Measurements from ENCODE around the gene IFIT3.
"Not testable (repeated sequence)": the region's sequence is repeated elsewhere in the genome, so short reads cannot be mapped to it uniquely, and the experiment has no call there.

IFIT3 gene

DNA sequence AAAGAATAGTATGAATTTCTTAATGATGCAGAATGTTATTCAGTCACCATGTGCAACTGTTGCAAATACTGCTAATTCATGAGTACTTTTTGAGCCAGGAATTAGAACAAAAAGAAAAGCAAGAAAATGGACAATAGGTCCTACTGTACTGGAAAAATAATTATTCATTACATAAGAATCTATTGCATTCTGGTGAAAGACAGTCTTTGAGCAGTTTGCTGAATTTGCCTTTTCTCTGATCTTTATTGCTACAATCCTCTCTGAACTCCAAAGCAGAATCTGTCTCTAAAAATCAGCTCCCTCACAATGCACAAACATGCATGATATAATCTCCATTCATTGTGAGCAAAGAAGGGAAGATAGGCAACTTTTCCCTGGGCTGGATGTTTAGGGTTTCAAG is 13.1 kb upstream of the IFIT3 start:
- Histone ChIP-seq H3K9me3 (ENCODE audit: insufficient read depth, low read depth, low read length) (0 out of 2 replicates have a peak, but pooled peaks cover 3% of the 10 kb centered on the region), H3K4me2 (ENCODE audit: low read depth, low read length, poor library complexity, severe bottlenecking) (no peak overlapping the region), H3K9ac (ENCODE audit: low read depth, low read length, poor library complexity, severe bottlenecking) (no peak overlapping the region), H3K4me1 (ENCODE audit: insufficient read depth, low read length, poor library complexity, severe bottlenecking) (no peaks in the 10 kb centered on the region), H2AFZ (ENCODE audit: low read length) (no peak overlapping the region), H4K20me1 (ENCODE audit: insufficient read depth, low read length, poor library complexity, severe bottlenecking) (no peaks in the 10 kb centered on the region), H3K79me2 (ENCODE audit: insufficient read depth, low read length) (no peaks in the 10 kb centered on the region), H3K36me3 (ENCODE audit: insufficient read depth, low read length) (no peaks in the 10 kb centered on the region), H3K27me3 (ENCODE audit: insufficient read depth, low read length, poor library complexity, severe bottlenecking) (no peaks in the 10 kb centered on the region), H3F3A (ENCODE audit: low read depth) (no peaks in the 10 kb centered on the region), H3K9me2 (replicated peaks; ENCODE audit: low read depth, low read length) (no peaks in the 10 kb centered on the region), H3K4me3 (ENCODE audit: low read length, poor library complexity, severe bottlenecking) (no peak overlapping the region)
- no peak for TF ChIP-seq EZH2phosphoT487 (IDR thresholded peaks at IDR 0.05; ENCODE audit: borderline replicate concordance)
- TF ChIP-seq, protein P1, sequence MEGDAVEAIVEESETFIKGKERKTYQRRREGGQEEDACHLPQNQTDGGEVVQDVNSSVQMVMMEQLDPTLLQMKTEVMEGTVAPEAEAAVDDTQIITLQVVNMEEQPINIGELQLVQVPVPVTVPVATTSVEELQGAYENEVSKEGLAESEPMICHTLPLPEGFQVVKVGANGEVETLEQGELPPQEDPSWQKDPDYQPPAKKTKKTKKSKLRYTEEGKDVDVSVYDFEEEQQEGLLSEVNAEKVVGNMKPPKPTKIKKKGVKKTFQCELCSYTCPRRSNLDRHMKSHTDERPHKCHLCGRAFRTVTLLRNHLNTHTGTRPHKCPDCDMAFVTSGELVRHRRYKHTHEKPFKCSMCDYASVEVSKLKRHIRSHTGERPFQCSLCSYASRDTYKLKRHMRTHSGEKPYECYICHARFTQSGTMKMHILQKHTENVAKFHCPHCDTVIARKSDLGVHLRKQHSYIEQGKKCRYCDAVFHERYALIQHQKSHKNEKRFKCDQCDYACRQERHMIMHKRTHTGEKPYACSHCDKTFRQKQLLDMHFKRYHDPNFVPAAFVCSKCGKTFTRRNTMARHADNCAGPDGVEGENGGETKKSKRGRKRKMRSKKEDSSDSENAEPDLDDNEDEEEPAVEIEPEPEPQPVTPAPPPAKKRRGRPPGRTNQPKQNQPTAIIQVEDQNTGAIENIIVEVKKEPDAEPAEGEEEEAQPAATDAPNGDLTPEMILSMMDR (conservative IDR thresholded peaks at IDR 0.05; ENCODE audit: low read length), result no peak

DNA sequence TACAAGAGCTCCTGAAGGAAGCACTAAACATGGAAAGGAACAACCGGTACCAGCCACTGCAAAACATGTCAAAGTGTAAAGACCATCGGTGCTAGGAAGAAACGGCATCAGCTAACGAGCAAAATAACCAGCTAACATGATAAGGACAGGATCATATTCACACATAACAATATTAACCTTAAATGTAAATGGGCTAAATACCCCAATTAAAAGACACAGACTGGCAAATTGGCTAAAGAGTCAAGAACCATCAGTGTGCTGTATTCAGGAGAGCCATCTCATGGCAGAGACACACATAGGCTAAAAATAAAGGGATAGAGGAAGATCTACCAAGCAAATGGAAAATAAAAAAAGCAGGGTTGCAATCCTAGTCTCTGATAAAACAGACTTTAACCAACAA is 9.8 kb upstream of the IFIT3 start:
- H3K9me3 ChIP-seq (ENCODE audit: insufficient read depth, low read depth, low read length); H3K4me1 ChIP-seq (ENCODE audit: insufficient read depth, low read length, poor library complexity, severe bottlenecking); H3K9ac ChIP-seq (ENCODE audit: low read depth, low read length, poor library complexity, severe bottlenecking); H3K4me2 ChIP-seq (ENCODE audit: low read depth, low read length, poor library complexity, severe bottlenecking); H4K20me1 ChIP-seq (ENCODE audit: insufficient read depth, low read length, poor library complexity, severe bottlenecking); H3K79me2 ChIP-seq (ENCODE audit: insufficient read depth, low read length); H3K27me3 ChIP-seq (ENCODE audit: insufficient read depth, low read length, poor library complexity, severe bottlenecking); H3K36me3 ChIP-seq (ENCODE audit: insufficient read depth, low read length); H3K9me2 ChIP-seq (replicated peaks; ENCODE audit: low read depth, low read length); H2AFZ ChIP-seq (ENCODE audit: low read length); H3K4me3 ChIP-seq (ENCODE audit: low read length, poor library complexity, severe bottlenecking); H3F3A ChIP-seq (ENCODE audit: low read depth): not testable (repeated sequence)

DNA sequence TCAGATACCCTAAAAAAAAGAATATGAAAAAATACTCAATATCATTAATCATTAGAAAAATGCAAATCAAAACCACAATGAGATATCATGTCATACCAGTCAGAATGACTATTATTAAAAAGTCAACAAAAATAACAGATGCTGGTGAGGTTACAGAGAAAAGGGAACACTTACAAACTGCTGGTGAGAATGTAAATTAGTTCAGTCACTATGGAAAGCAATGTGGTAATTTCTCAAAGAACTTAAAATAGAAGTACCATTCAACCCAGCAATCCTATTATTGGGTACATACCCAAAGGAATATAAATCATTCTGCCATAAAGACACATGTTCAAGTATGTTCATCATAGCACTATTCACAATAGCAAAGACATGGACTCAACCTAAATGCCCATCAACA is 2.7 kb upstream of the IFIT3 start:
- not testable (repeated sequence) for H3K9me3 ChIP-seq (ENCODE audit: insufficient read depth, low read depth, low read length); H3K9ac ChIP-seq (ENCODE audit: low read depth, low read length, poor library complexity, severe bottlenecking); H3K27me3 ChIP-seq (ENCODE audit: insufficient read depth, low read length, poor library complexity, severe bottlenecking); H3K79me2 ChIP-seq (ENCODE audit: insufficient read depth, low read length); H3K4me2 ChIP-seq (ENCODE audit: low read depth, low read length, poor library complexity, severe bottlenecking); H2AFZ ChIP-seq (ENCODE audit: low read length); H3K36me3 ChIP-seq (ENCODE audit: insufficient read depth, low read length); H3K4me3 ChIP-seq (ENCODE audit: low read length, poor library complexity, severe bottlenecking); H3F3A ChIP-seq (ENCODE audit: low read depth); H4K20me1 ChIP-seq (ENCODE audit: insufficient read depth, low read length, poor library complexity, severe bottlenecking); H3K9me2 ChIP-seq (replicated peaks; ENCODE audit: low read depth, low read length)
- H3K4me1 ChIP-seq (ENCODE audit: insufficient read depth, low read length, poor library complexity, severe bottlenecking), result peaks cover 19% of the 10 kb centered on the region

DNA sequence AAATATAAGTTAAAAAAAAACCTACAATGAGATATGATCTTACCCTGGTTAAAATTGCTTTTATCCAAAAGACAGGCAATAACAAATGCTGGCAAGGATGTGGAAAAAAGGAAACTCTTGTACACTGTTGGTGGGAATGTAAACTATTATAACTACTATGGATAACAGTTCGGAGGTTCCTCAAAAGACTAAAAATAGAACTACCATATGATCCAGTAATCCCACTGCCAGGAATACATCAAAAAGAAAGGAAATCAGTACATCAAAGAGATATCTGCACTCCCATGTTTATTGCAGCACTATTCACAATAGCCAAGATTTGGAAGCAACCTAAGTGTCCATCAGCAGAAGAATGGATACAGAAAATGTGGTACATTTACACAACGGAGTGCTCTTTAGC is 1.9 kb upstream of the IFIT3 start:
- not testable (repeated sequence) for H3K79me2 ChIP-seq (ENCODE audit: insufficient read depth, low read length); H2AFZ ChIP-seq (ENCODE audit: low read length); H3K9me2 ChIP-seq (replicated peaks; ENCODE audit: low read depth, low read length); H3K9ac ChIP-seq (ENCODE audit: low read depth, low read length, poor library complexity, severe bottlenecking); H3K4me2 ChIP-seq (ENCODE audit: low read depth, low read length, poor library complexity, severe bottlenecking); H3K27me3 ChIP-seq (ENCODE audit: insufficient read depth, low read length, poor library complexity, severe bottlenecking); H3F3A ChIP-seq (ENCODE audit: low read depth); H3K4me3 ChIP-seq (ENCODE audit: low read length, poor library complexity, severe bottlenecking); H3K36me3 ChIP-seq (ENCODE audit: insufficient read depth, low read length); H4K20me1 ChIP-seq (ENCODE audit: insufficient read depth, low read length, poor library complexity, severe bottlenecking); H3K9me3 ChIP-seq (ENCODE audit: insufficient read depth, low read depth, low read length)
- peaks cover 25% of the 10 kb centered on the region for H3K4me1 ChIP-seq (ENCODE audit: insufficient read depth, low read length, poor library complexity, severe bottlenecking)

DNA sequence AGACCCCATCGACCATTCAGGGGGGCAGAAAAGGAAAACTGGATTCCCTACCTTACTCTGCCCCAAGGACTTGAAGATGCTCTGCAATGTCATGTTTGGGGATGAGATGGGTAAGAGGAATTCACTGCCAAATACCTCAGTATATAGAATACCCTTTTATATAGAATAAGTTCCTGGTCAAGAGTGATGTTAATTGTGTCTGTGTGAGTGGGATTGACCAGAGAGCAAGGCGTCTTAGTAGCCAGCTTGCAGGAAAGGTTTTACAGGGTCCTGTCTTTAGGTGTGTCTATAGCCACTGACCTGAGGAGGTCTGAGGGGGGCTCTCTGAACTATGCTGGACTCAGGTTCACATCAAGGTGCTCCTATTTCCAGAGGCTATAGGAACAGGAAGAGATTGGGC is 1.4 kb downstream of the IFIT3 start:
- peaks cover 48% of the 10 kb centered on the region for H3K4me1 ChIP-seq (ENCODE audit: insufficient read depth, low read length, poor library complexity, severe bottlenecking)
- H4K20me1 ChIP-seq (ENCODE audit: insufficient read depth, low read length, poor library complexity, severe bottlenecking), result no peaks in the 10 kb centered on the region
- H3K79me2 ChIP-seq (ENCODE audit: insufficient read depth, low read length), result no peaks in the 10 kb centered on the region
- no peak for TF ChIP-seq EZH2phosphoT487 (IDR thresholded peaks at IDR 0.05; ENCODE audit: borderline replicate concordance)
- TF ChIP-seq, protein P1 (conservative IDR thresholded peaks at IDR 0.05; ENCODE audit: low read length), result no peak
- no peak overlapping the region for H2AFZ ChIP-seq (ENCODE audit: low read length)
- no peaks in the 10 kb centered on the region for H3K27me3 ChIP-seq (ENCODE audit: insufficient read depth, low read length, poor library complexity, severe bottlenecking)
- H3K9me2 ChIP-seq (replicated peaks; ENCODE audit: low read depth, low read length), result no peaks in the 10 kb centered on the region
- H3K4me2 ChIP-seq (ENCODE audit: low read depth, low read length, poor library complexity, severe bottlenecking), result peak overlapping the region; percentile 62
- H3K4me3 ChIP-seq (ENCODE audit: low read length, poor library complexity, severe bottlenecking), result peak overlapping the region; percentile 5
- H3K36me3 ChIP-seq (ENCODE audit: insufficient read depth, low read length), result no peaks in the 10 kb centered on the region
- no peaks in the 10 kb centered on the region for H3K9me3 ChIP-seq (ENCODE audit: insufficient read depth, low read depth, low read length)
- no peaks in the 10 kb centered on the region for H3F3A ChIP-seq (ENCODE audit: low read depth)
- no peak overlapping the region for H3K9ac ChIP-seq (ENCODE audit: low read depth, low read length, poor library complexity, severe bottlenecking)

DNA sequence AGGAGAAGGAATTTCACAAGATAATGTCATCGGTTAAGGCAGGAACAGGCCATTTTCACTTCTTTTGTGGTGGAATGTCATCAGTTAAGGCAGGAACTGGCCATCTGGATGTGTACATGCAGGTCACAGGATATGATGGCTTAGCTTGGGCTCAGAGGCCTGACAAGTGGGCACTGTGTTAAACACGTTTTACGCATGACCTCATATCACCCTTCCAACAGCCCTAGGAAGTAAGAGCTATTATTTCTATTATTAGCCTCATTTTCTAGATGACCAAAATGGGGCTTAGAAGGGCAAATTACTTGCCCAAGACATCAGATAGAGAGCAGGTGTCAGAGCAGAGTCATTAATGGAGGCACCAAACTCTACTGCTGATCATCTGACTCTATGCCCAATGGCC is 2.2 kb downstream of the IFIT3 start:
- not testable (repeated sequence) for H3K9me2 ChIP-seq (replicated peaks; ENCODE audit: low read depth, low read length); H3K79me2 ChIP-seq (ENCODE audit: insufficient read depth, low read length); H4K20me1 ChIP-seq (ENCODE audit: insufficient read depth, low read length, poor library complexity, severe bottlenecking); H3K9ac ChIP-seq (ENCODE audit: low read depth, low read length, poor library complexity, severe bottlenecking); H3F3A ChIP-seq (ENCODE audit: low read depth); H2AFZ ChIP-seq (ENCODE audit: low read length); H3K27me3 ChIP-seq (ENCODE audit: insufficient read depth, low read length, poor library complexity, severe bottlenecking); H3K36me3 ChIP-seq (ENCODE audit: insufficient read depth, low read length); H3K9me3 ChIP-seq (ENCODE audit: insufficient read depth, low read depth, low read length); H3K4me3 ChIP-seq (ENCODE audit: low read length, poor library complexity, severe bottlenecking)
- peaks cover 48% of the 10 kb centered on the region for H3K4me1 ChIP-seq (ENCODE audit: insufficient read depth, low read length, poor library complexity, severe bottlenecking)
- H3K4me2 ChIP-seq (ENCODE audit: low read depth, low read length, poor library complexity, severe bottlenecking), result peak overlapping the region; percentile 14

Measured in Loucy (cell line).